ENCODE results near the gene CEND1. TPM values are rescaled to one million over a fixed set of nuclear protein-coding genes. Genes with fewer than 3 reads are reported as not detected.

The CEND1 gene
- total and polyA plus RNA-seq, 2 of the 13 experiments (the other 11 are each of a cell fraction or from before 2014, with no cell fraction given), result not detected

DNA sequence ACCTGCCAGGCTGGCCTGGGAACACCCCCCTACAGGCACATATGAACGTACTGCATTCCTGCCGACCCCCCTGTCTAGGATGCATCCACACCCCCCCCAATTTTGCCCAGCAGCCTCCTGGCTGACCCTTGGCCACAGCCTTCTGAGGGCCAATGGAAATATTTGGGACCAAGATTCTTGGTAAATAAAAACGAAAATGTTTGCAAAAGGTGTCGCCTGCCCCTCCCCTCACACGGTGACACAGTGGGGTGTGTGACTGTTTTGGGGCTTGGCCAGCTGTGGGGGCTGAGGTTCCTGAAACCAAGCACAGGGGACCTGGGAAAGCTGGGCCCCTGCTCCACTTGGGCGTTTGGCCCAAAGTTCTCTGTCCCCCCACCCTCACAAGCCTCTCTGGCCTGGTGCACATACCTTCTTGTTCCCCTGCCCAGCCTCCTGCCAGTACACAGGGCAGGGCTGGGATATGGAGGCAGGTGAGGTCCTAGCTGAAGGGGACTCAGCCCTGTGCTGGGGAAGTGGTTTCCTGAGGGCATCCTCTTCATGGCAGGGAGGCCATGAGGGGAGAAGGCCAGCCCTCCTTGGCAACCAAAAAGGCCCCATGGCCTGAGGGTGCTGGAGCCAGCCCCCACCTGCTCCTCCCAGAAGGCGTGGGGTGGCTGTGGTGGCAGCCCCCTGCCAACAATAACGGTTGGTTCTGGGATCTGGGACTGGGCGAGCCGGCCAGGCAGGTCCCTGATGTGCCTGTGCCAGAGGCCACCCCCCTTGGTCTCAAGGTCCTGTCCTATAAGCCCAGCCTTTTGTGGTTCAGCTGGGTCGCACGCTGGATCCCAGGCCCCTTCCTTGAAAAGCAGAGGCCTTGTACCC is 35.7 kb upstream of the CEND1 start:
- CTCF ChIA-PET (ENCODE audit: low intra/inter-chr PET ratio, low total read pairs), result no interaction called here
- no peak overlapping the region; the same call in 1 of the 2 replicates for H3K9ac ChIP-seq (ENCODE audit: insufficient read depth, low read depth, low read length)
- H2AFZ ChIP-seq (ENCODE audit: low read length), result no peak overlapping the region
- in situ Hi-C loops (cut with HindIII; ENCODE audit: extremely low pct_ligation_motif_present, low pct_unique_long_range_greater_than_20kb), result no loop called here
- intact Hi-C loops (cut with micrococcal nuclease; ENCODE audit: unreplicated experiment), result no loop called here
- H3K36me3 ChIP-seq (replicated peaks in 1 of 2; ENCODE audit: control insufficient read depth in 1 of 2, insufficient read depth in 2 of 2, low read length in 2 of 2), result peaks cover 7 to 22% of the 10 kb centered on the region in 2 experiments; a peak in 4 of 5 replicates
- H3K27ac ChIP-seq (ENCODE audit: extremely low read length, insufficient read depth, low read length), result peak overlapping the region; percentile 11
- H3K4me2 ChIP-seq (ENCODE audit: low read depth, low read length), result peak overlapping the region; percentile 91
- DNase-seq (ENCODE audit: low spot score), result no peak
- no peaks in the 10 kb centered on the region for H3K9me3 ChIP-seq (ENCODE audit: low read length)
- POLR2A ChIA-PET, result interaction anchor here (0.9 to 16.1 kb wide), 8 partner anchors 6 to 121 kb away, joined by 3 to 264 read pairs (median 4); partner anchors contain the start of genes EPS8L2, PNPLA2, POLR2L and RPLP2
- H3K4me1 ChIP-seq (ENCODE audit: insufficient read depth, low read length), result peaks cover 65% of the 10 kb centered on the region
- H4K20me1 ChIP-seq (ENCODE audit: insufficient read depth, low read length), result peaks cover 13% of the 10 kb centered on the region
- peak; percentile 1; the same call in 2 of the 3 replicates for ATAC-seq
- FAIRE-seq, result no peak
- H3K27me3 ChIP-seq (ENCODE audit: control insufficient read depth in 1 of 2, insufficient read depth in 2 of 2, low read length in 2 of 2), result no peaks in the 10 kb centered on the region
- H3K4me3 ChIP-seq (replicated peaks in 1 of 3; ENCODE audit: insufficient read depth in 1 of 3, low read depth in 2 of 3, low read length in 3 of 3), result peak overlapping the region in 1 of 3 experiments; percentile 80; a peak in 1 of 6 replicates
- no TSS peak for BruUV-seq (replicated peaks)
- 30% methylated on average over 5 of the region's 12 CpGs for WGBS (ENCODE audit: low lambda C conversion rate)
- H3K79me2 ChIP-seq (ENCODE audit: insufficient read depth, low read length), result peaks cover 14% of the 10 kb centered on the region
- TF ChIP-seq PCBP1 (IDR thresholded peaks at IDR 0.05; ENCODE audit: borderline replicate concordance, low read depth, low read length), result 0 out of 2 replicates have a peak, but pooled peaks have one; percentile 35
- peak; percentile 48; the same call in 1 of the 2 replicates for TF ChIP-seq ZC3H13 (CRISPR knock-in tag; IDR thresholded peaks at IDR 0.05)
- no peak for TF ChIP-seq ZFP41 (CRISPR knock-in tag; IDR thresholded peaks at IDR 0.05; ENCODE audit: borderline replicate concordance)
- TF ChIP-seq DNMT1 (CRISPR knock-in tag; IDR thresholded peaks at IDR 0.05), result no peak
- no peak for TF ChIP-seq REXO4 (CRISPR knock-in tag; IDR thresholded peaks at IDR 0.05; ENCODE audit: borderline replicate concordance)
- TF ChIP-seq, protein P1, sequence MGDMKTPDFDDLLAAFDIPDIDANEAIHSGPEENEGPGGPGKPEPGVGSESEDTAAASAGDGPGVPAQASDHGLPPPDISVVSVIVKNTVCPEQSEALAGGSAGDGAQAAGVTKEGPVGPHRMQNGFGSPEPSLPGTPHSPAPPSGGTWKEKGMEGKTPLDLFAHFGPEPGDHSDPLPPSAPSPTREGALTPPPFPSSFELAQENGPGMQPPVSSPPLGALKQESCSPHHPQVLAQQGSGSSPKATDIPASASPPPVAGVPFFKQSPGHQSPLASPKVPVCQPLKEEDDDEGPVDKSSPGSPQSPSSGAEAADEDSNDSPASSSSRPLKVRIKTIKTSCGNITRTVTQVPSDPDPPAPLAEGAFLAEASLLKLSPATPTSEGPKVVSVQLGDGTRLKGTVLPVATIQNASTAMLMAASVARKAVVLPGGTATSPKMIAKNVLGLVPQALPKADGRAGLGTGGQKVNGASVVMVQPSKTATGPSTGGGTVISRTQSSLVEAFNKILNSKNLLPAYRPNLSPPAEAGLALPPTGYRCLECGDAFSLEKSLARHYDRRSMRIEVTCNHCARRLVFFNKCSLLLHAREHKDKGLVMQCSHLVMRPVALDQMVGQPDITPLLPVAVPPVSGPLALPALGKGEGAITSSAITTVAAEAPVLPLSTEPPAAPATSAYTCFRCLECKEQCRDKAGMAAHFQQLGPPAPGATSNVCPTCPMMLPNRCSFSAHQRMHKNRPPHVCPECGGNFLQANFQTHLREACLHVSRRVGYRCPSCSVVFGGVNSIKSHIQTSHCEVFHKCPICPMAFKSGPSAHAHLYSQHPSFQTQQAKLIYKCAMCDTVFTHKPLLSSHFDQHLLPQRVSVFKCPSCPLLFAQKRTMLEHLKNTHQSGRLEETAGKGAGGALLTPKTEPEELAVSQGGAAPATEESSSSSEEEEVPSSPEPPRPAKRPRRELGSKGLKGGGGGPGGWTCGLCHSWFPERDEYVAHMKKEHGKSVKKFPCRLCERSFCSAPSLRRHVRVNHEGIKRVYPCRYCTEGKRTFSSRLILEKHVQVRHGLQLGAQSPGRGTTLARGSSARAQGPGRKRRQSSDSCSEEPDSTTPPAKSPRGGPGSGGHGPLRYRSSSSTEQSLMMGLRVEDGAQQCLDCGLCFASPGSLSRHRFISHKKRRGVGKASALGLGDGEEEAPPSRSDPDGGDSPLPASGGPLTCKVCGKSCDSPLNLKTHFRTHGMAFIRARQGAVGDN (CRISPR knock-in tag; IDR thresholded peaks at IDR 0.05), result peak; percentile 44; the same call in 1 of the 2 replicates
- no peak for TF ChIP-seq GATA4 (IDR thresholded peaks at IDR 0.05; ENCODE audit: borderline replicate concordance, low read depth)
- peak; percentile 6; the same call in 1 of the 2 replicates for TF ChIP-seq KDM2A (CRISPR knock-in tag; IDR thresholded peaks at IDR 0.05; ENCODE audit: borderline replicate concordance, low read depth)
- TF ChIP-seq SAFB2 (CRISPR knock-in tag; IDR thresholded peaks at IDR 0.05; ENCODE audit: borderline replicate concordance, low read depth), result no peak
- TF ChIP-seq, protein P2, sequence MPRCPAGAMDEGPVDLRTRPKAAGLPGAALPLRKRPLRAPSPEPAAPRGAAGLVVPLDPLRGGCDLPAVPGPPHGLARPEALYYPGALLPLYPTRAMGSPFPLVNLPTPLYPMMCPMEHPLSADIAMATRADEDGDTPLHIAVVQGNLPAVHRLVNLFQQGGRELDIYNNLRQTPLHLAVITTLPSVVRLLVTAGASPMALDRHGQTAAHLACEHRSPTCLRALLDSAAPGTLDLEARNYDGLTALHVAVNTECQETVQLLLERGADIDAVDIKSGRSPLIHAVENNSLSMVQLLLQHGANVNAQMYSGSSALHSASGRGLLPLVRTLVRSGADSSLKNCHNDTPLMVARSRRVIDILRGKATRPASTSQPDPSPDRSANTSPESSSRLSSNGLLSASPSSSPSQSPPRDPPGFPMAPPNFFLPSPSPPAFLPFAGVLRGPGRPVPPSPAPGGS (CRISPR knock-in tag; IDR thresholded peaks at IDR 0.05), result no peak
- TF ChIP-seq, protein P3, sequence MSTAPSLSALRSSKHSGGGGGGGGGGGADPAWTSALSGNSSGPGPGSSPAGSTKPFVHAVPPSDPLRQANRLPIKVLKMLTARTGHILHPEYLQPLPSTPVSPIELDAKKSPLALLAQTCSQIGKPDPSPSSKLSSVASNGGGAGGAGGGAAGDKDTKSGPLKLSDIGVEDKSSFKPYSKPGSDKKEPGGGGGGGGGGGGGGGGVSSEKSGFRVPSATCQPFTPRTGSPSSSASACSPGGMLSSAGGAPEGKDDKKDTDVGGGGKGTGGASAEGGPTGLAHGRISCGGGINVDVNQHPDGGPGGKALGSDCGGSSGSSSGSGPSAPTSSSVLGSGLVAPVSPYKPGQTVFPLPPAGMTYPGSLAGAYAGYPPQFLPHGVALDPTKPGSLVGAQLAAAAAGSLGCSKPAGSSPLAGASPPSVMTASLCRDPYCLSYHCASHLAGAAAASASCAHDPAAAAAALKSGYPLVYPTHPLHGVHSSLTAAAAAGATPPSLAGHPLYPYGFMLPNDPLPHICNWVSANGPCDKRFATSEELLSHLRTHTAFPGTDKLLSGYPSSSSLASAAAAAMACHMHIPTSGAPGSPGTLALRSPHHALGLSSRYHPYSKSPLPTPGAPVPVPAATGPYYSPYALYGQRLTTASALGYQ (CRISPR knock-in tag; IDR thresholded peaks at IDR 0.05), result 0 out of 2 replicates have a peak, but pooled peaks have one; percentile 0
- TF ChIP-seq PAWR (CRISPR knock-in tag; IDR thresholded peaks at IDR 0.05; ENCODE audit: borderline replicate concordance), result no peak
- TF ChIP-seq POLR2G (IDR thresholded peaks at IDR 0.05; ENCODE audit: low read depth, low read length), result peak; percentile 63; the same call in 1 of the 2 replicates

Data from HepG2 (cell line).